ENCODE results near the gene GUCA1A. TPM values are rescaled to one million over a fixed set of nuclear protein-coding genes. Genes with fewer than 3 reads are reported as not detected.
"Not testable (repeated sequence)": the region's sequence is repeated elsewhere in the genome, so short reads cannot be mapped to it uniquely, and the experiment has no call there.

Gene GUCA1A
- total RNA-seq, 2 experiments from 2014 or later, result not detected

GRCh38 chr6:42169780-42170179 is 3.4 kb upstream of the GUCA1A start:
- H3K4me1 Mint-ChIP-seq; H3K27me3 Mint-ChIP-seq; H3K27ac Mint-ChIP-seq; DNase-seq; H3K36me3 Mint-ChIP-seq; ATAC-seq; H3K4me3 Mint-ChIP-seq; H3K9me3 Mint-ChIP-seq (ENCODE audit: low read depth): not testable (repeated sequence)
- CTCF ChIA-PET, result interaction anchor here (0.9 to 3.7 kb wide), 5 partner anchors 62 to 387 kb away, joined by 3 to 22 read pairs (median 3); no protein-coding TSS in a partner anchor

GRCh38 chr6:42171813-42172581 is 1.2 kb upstream of the GUCA1A start:
- Mint-ChIP-seq H3K4me1 (no peaks in the 10 kb centered on the region), H3K36me3 (no peaks in the 10 kb centered on the region), H3K27me3 (peaks cover 4% of the 10 kb centered on the region), H3K9me3 (ENCODE audit: low read depth) (no peaks in the 10 kb centered on the region), H3K4me3 (no peak overlapping the region), H3K27ac (no peak overlapping the region)
- ATAC-seq (no peak), DNase-seq (no peak)
- CTCF ChIA-PET, result no interaction called here

GRCh38 chr6:42175860-42176259 is 2.7 kb downstream of the GUCA1A start:
- no peaks in the 10 kb centered on the region for H3K4me1 Mint-ChIP-seq
- CTCF ChIA-PET, result interaction anchor here (1.1 to 2.0 kb wide), 3 partner anchors 48 to 371 kb away, joined by 3 to 5 read pairs (median 3); no protein-coding TSS in a partner anchor
- H3K36me3 Mint-ChIP-seq, result no peaks in the 10 kb centered on the region
- no peaks in the 10 kb centered on the region for H3K9me3 Mint-ChIP-seq (ENCODE audit: low read depth)
- no peak overlapping the region for H3K27ac Mint-ChIP-seq
- H3K27me3 Mint-ChIP-seq, result peaks cover 3% of the 10 kb centered on the region
- H3K4me3 Mint-ChIP-seq, result no peak overlapping the region
- ATAC-seq (no peak), DNase-seq (no peak)

GRCh38 chr6:42176981-42177380 is 3.8 kb downstream of the GUCA1A start:
- Mint-ChIP-seq H3K4me1 (no peaks in the 10 kb centered on the region), H3K9me3 (ENCODE audit: low read depth) (no peaks in the 10 kb centered on the region), H3K36me3 (no peaks in the 10 kb centered on the region), H3K27me3 (peaks cover 3% of the 10 kb centered on the region), H3K27ac (no peak overlapping the region), H3K4me3 (no peak overlapping the region)
- no peak for ATAC-seq
- no peak for DNase-seq
- CTCF ChIA-PET, result interaction anchor here (1.4 to 4.1 kb wide), 2 partner anchors 72 to 370 kb away, joined by 3 to 20 read pairs; no protein-coding TSS in a partner anchor

GRCh38 chr6:42177514-42178364 is 4.6 kb downstream of the GUCA1A start:
- no peak for DNase-seq
- Mint-ChIP-seq H3K4me3 (no peak overlapping the region), H3K9me3 (ENCODE audit: low read depth) (no peaks in the 10 kb centered on the region), H3K4me1 (no peaks in the 10 kb centered on the region), H3K36me3 (no peaks in the 10 kb centered on the region), H3K27me3 (peaks cover 3% of the 10 kb centered on the region), H3K27ac (no peak overlapping the region)
- CTCF ChIA-PET, result interaction anchor here (4.1 kb wide), 1 partner anchor 73 kb away, joined by 20 read pairs; no protein-coding TSS in a partner anchor
- no peak for ATAC-seq

GRCh38 chr6:42179261-42179944 is 6.2 kb downstream of the GUCA1A start:
- H3K4me3 Mint-ChIP-seq, result no peak overlapping the region
- no peaks in the 10 kb centered on the region for H3K9me3 Mint-ChIP-seq (ENCODE audit: low read depth)
- H3K27ac Mint-ChIP-seq, result no peak overlapping the region
- ATAC-seq (no peak), DNase-seq (no peak)
- no peaks in the 10 kb centered on the region for H3K36me3 Mint-ChIP-seq
- H3K4me1 Mint-ChIP-seq, result no peaks in the 10 kb centered on the region
- CTCF ChIA-PET, result interaction anchor here (1.6 to 4.1 kb wide), 2 partner anchors 75 to 100 kb away, joined by 3 to 20 read pairs; no protein-coding TSS in a partner anchor
- peaks cover 3% of the 10 kb centered on the region for H3K27me3 Mint-ChIP-seq

- Mint-ChIP-seq H3K27me3 (peaks cover 3% of the 10 kb centered on the region), H3K36me3 (no peaks in the 10 kb centered on the region), H3K27ac (no peak overlapping the region), H3K4me1 (no peaks in the 10 kb centered on the region), H3K4me3 (no peak overlapping the region), H3K9me3 (ENCODE audit: low read depth) (no peaks in the 10 kb centered on the region)
- ATAC-seq, result no peak
- CTCF ChIA-PET, result interaction anchor here (1.6 to 4.1 kb wide), 2 partner anchors 75 to 101 kb away, joined by 3 to 20 read pairs; no protein-coding TSS in a partner anchor
- no peak for DNase-seq
Measured at GRCh38 chr6:42179945-42180313, 6.8 kb downstream of the GUCA1A start.

- Mint-ChIP-seq H3K27me3 (peaks cover 3% of the 10 kb centered on the region), H3K9me3 (ENCODE audit: low read depth) (no peaks in the 10 kb centered on the region), H3K4me3 (no peak overlapping the region), H3K27ac (no peak overlapping the region), H3K36me3 (no peaks in the 10 kb centered on the region), H3K4me1 (no peaks in the 10 kb centered on the region)
- DNase-seq (no peak), ATAC-seq (no peak)
- CTCF ChIA-PET, result no interaction called here
Measured at GRCh38 chr6:42182101-42182500, 8.9 kb downstream of the GUCA1A start.

GRCh38 chr6:42184475-42184874 is 11.3 kb downstream of the GUCA1A start:
- Mint-ChIP-seq H3K36me3 (no peaks in the 10 kb centered on the region), H3K4me1 (no peaks in the 10 kb centered on the region), H3K4me3 (no peak overlapping the region), H3K27ac (no peak overlapping the region), H3K9me3 (ENCODE audit: low read depth) (no peaks in the 10 kb centered on the region), H3K27me3 (peaks cover 3% of the 10 kb centered on the region)
- no peak for DNase-seq
- no peak for ATAC-seq
- CTCF ChIA-PET, result no interaction called here

GRCh38 chr6:42185597-42185996 is 12.4 kb downstream of the GUCA1A start:
- Mint-ChIP-seq H3K9me3 (ENCODE audit: low read depth) (no peaks in the 10 kb centered on the region), H3K4me3 (no peak overlapping the region), H3K27ac (no peak overlapping the region), H3K36me3 (no peaks in the 10 kb centered on the region), H3K4me1 (no peaks in the 10 kb centered on the region), H3K27me3 (no peaks in the 10 kb centered on the region)
- CTCF ChIA-PET, result interaction anchor here (1.0 kb wide), 1 partner anchor 362 kb away, joined by 3 read pairs; no protein-coding TSS in a partner anchor
- DNase-seq (no peak), ATAC-seq (no peak)

GRCh38 chr6:42188406-42188805 is 15.2 kb downstream of the GUCA1A start:
- Mint-ChIP-seq H3K4me3 (no peak overlapping the region), H3K4me1 (no peaks in the 10 kb centered on the region), H3K9me3 (ENCODE audit: low read depth) (no peaks in the 10 kb centered on the region), H3K27ac (no peak overlapping the region), H3K36me3 (no peaks in the 10 kb centered on the region), H3K27me3 (no peaks in the 10 kb centered on the region)
- DNase-seq (no peak), ATAC-seq (no peak)
- CTCF ChIA-PET, result interaction anchor here (1.0 to 1.1 kb wide), 2 partner anchors 26 to 359 kb away, joined by 4 read pairs; no protein-coding TSS in a partner anchor

- Mint-ChIP-seq H3K4me1 (no peaks in the 10 kb centered on the region), H3K27ac (no peak overlapping the region), H3K4me3 (no peak overlapping the region), H3K27me3 (no peaks in the 10 kb centered on the region), H3K36me3 (no peaks in the 10 kb centered on the region), H3K9me3 (ENCODE audit: low read depth) (no peaks in the 10 kb centered on the region)
- DNase-seq (no peak), ATAC-seq (no peak)
- CTCF ChIA-PET, result interaction anchor here (0.5 to 1.9 kb wide), 2 partner anchors 87 to 952 kb away, joined by 3 to 6 read pairs; no protein-coding TSS in a partner anchor
Measured at GRCh38 chr6:42190554-42191183, 17.5 kb downstream of the GUCA1A start.

Data from activated CD8-positive, alpha-beta memory T cell treated with anti-CD3 and anti-CD28 coated beads, Interleukin-2, amount 10 ng/mL, durations not matched to agents 7 days and 5 days (primary cell).